A549 (cell line): Measurements from ENCODE around the gene C1R.

Source experiments
- CHD2 ChIP-seq: fragments of 150-350 bp; IDR thresholded peaks from 2 replicates; pipeline ENCODE4 v1.6.1; 2014; ENCODE audit warnings: low read length; ENCODE audit not compliant: partially characterized antibody
- CHD4 ChIP-seq: fragments of 200-600 bp; sonication (generic); IDR thresholded peaks from 2 replicates; pipeline ENCODE4 v1.6.1; 2016; ENCODE audit warnings: antibody characterized with exemption, mild to moderate bottlenecking, borderline replicate concordance
- CTCF ChIP-seq: fragments of >200 bp; sonication (Bioruptor Twin); formaldehyde crosslinking; IDR thresholded peaks from 3 replicates; pipeline ENCODE4 v1.5.1; 2016
- E2F6 ChIP-seq: IDR thresholded peaks from 2 replicates; pipeline ENCODE4 v1.6.1; 2012; ENCODE audit warnings: low read depth, borderline replicate concordance
- FOSL2 ChIP-seq, 2 experiments: fragments of 450-650 bp in 1 of 2; fragments of >200 bp in 1 of 2; sonication (Bioruptor Twin) in 1 of 2; formaldehyde crosslinking; IDR thresholded peaks; 2 replicates each; pipeline versions ENCODE4 v1.5.0 to v1.6.1; 2016 to 2020; ENCODE audit warnings: mild to moderate bottlenecking in 1 of 2, moderate library complexity in 1 of 2
- MAX ChIP-seq: IDR thresholded peaks from 2 replicates; pipeline ENCODE4 v1.6.1; 2012
- MAZ ChIP-seq: fragments of 150-350 bp; IDR thresholded peaks from 2 replicates; pipeline ENCODE4 v1.6.1; 2014; ENCODE audit warnings: antibody characterized with exemption, low read depth, low read length, borderline replicate concordance
- POLR2A ChIP-seq: IDR thresholded peaks from 2 replicates; pipeline ENCODE4 v1.6.1; 2012; ENCODE audit warnings: mild to moderate bottlenecking, low read length
- RAD21 ChIP-seq, 2 experiments: fragments of >200 bp in 1 of 2; sonication (Bioruptor Twin) in 1 of 2; formaldehyde crosslinking in 1 of 2; IDR thresholded peaks in 1 of 2; conservative IDR thresholded peaks in 1 of 2; 2 replicates in 1 of 2; 3 replicates in 1 of 2; pipeline ENCODE4 v1.6.1; 2012 to 2018; ENCODE audit warnings: inconsistent platforms in 1 of 2
- RARB ChIP-seq: fragments of 250-450 bp; sonication (Bioruptor Pico); IDR thresholded peaks from 2 replicates; pipeline ENCODE4 v1.8.0; 2021; ENCODE audit warnings: mild to moderate bottlenecking, moderate library complexity
- REST ChIP-seq: fragments of 200-600 bp; sonication (generic); IDR thresholded peaks from 2 replicates; pipeline ENCODE4 v1.6.1; 2016; ENCODE audit warnings: antibody characterized with exemption, mild to moderate bottlenecking, moderate library complexity
- RNF2 ChIP-seq: fragments of 200-600 bp; sonication (generic); IDR thresholded peaks from 2 replicates; pipeline ENCODE4 v1.6.1; 2016; ENCODE audit warnings: low read depth, mild to moderate bottlenecking, antibody characterized with exemption, moderate library complexity, borderline replicate concordance
- SREBF2 ChIP-seq: fragments of 450-650 bp; IDR thresholded peaks from 2 replicates; pipeline ENCODE4 v1.6.1; 2014; ENCODE audit warnings: mild to moderate bottlenecking, moderate library complexity
- USF2 ChIP-seq: fragments of 450-650 bp; IDR thresholded peaks from 2 replicates; pipeline ENCODE4 v1.6.1; 2014; ENCODE audit warnings: antibody characterized with exemption

- TF ChIP-seq CHD2 (no peak), CTCF (no peak), FOSL2 (IDR thresholded peaks at IDR 0.05) (no peak), FOSL2 (CRISPR knock-in tag; IDR thresholded peaks at IDR 0.05) (no peak), E2F6 (no peak), RNF2 (no peak), CHD4 (no peak), USF2 (no peak), MAZ (no peak), SREBF2 (no peak), REST (no peak), MAX (no peak), POLR2A (no peak), RAD21 (conservative IDR thresholded peaks at IDR 0.05 in 1 of 2, IDR thresholded peaks at IDR 0.05 in 1 of 2) (no peak), RARB (CRISPR knock-in tag) (no peak)
Observed at GRCh38 chr12:7125632-7126227, 33.5 kb upstream of the C1R start.
